Mesangial cell (primary cell): ENCODE data around the gene BGLAP. TPM values are rescaled to one million over a fixed set of nuclear protein-coding genes. Genes with fewer than 3 reads are reported as not detected.

ENCODE experiments used
- total RNA-seq: library from RNA; depleted of rRNA; stranded (reverse); fragments of >200 nt; gene quantifications from 2 replicates; pipeline ENCODE4 v1.2.3, GENCODE V29; 2015

The BGLAP gene
- total RNA-seq, result 0.51 TPM in 1 of 2 replicates, not detected in the other

DNA sequence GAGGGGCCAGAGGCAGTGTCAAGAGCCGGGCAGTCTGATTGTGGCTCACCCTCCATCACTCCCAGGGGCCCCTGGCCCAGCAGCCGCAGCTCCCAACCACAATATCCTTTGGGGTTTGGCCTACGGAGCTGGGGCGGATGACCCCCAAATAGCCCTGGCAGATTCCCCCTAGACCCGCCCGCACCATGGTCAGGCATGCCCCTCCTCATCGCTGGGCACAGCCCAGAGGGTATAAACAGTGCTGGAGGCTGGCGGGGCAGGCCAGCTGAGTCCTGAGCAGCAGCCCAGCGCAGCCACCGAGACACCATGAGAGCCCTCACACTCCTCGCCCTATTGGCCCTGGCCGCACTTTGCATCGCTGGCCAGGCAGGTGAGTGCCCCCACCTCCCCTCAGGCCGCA lies at the start of gene BGLAP:
BGLAP (plus strand) TSS at position 259 of the 400 bp plus-strand sequence; CDS start at position 307, 48 bp downstream.

DNA sequence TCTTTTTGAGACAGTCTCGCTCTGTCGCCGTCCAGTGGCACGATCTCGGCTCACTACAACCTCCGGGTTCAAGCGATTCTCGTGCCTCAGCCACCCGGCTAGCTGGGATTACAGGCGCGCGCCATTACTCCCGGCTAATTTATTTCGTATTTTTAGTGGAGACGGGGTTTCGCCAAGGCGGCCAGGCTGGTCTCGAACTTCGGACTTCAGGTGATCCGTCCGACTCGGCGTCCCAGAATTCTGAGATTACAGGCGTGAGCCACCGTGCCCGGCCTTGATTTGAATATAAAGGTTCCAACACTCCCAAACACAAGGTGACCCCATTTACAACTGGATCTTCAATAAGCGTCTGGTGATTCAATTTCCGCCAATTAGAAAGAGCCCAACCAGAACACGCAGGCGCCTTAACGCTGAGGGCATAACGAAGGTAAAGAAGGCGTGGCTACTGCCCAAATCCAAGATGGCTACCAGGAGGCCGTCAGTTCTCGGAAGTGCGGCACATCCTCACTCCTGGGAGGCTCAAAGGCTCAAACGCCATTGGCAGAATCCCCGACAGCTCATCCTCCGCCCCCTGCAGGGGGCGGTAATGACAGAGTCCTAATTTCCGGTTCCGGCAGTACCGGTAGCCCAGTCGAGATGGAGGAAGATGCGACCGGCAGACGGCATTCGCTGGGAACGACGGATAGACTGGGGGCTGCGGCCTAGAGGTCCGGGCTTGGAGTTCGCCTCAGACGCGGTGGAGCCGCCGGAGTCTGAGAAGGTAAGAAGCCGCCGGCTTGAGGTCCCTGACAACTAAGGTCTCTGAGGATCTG lies 48.3 kb upstream of the BGLAP start, which contains the start of gene SLC25A44:
SLC25A44 (plus strand) TSS at position 617 of the 812 bp plus-strand sequence. CDS start 5,744 bp downstream, outside the sequence.

DNA sequence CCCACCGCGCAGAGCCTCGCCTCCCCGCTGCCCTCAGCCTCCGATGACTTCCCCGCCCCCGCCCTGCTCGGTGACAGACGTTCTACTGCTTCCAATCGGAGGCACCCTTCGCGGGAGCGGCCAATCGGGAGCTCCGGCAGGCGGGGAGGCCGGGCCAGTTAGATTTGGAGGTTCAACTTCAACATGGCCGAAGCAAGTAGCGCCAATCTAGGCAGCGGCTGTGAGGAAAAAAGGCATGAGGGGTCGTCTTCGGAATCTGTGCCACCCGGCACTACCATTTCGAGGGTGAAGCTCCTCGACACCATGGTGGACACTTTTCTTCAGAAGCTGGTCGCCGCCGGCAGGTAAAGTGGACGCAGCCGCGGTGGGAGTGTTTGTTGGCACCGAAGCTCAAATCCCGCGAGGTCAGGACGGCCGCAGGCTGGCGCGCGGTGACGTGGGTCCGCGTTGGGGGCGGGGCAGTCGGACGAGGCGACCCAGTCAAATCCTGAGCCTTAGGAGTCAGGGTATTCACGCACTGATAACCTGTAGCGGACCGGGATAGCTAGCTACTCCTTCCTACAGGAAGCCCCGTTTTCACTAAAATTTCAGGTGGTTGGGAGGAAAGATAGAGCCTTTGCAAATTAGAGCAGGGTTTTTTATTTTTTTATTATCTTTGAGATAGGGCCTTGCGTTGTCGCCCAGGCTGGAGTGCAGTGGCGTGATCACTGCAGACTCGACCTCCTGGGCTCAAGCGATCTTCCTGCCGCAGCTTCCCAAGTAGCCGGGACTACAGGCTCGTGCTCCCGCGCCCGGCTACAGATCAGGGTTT lies 28.9 kb upstream of the BGLAP start, which contains the start of gene PMF1:
PMF1 (plus strand) TSS at position 175 of the 811 bp plus-strand sequence; CDS start at position 184, 9 bp downstream.

DNA sequence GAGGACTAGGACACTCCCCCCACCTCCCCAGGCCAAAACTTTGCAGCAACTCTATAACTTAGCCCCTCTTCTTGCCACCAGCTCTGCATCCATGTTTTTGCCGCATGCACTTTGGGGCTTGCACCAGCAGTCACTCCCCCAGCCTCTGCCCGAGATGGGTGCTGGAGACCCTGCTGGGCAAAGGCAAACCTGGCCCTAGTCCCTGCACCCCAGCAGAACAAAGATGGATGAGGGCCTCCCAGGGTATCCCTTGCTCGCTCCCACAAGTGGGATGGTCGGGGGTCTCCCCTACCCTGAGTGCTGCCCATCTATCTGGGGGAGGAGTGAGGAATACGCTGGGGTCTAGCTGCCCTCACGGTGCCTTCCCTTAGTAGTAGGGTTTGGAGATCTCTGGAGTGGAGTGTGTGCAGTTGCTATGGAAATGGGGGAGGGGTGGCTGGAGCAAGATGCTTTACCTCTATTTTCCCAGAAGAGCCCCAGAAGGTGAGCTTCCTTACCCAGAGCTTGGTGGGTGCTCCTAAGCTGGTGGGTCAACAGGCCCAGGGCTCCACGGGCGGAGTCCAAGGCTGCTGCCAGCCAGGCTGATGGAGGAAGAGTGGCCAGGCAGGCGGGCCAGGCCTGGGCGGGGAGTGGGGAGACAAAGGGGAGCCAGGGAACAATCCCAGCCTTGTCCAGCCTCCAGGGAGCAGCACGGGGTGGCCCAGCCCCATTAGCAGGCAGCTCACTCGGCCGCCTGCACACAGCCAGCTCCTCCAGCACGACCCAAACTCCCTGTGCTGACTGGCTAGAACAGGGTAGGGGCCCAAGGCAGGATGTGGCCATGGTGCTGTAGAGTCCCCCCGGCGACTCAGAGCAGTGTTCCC lies 5.7 kb downstream of the BGLAP start, which contains the start of gene PAQR6:
PAQR6 (minus strand) TSS at position 597 of the 863 bp plus-strand sequence. CDS start 1,325 bp downstream, outside the sequence.

DNA sequence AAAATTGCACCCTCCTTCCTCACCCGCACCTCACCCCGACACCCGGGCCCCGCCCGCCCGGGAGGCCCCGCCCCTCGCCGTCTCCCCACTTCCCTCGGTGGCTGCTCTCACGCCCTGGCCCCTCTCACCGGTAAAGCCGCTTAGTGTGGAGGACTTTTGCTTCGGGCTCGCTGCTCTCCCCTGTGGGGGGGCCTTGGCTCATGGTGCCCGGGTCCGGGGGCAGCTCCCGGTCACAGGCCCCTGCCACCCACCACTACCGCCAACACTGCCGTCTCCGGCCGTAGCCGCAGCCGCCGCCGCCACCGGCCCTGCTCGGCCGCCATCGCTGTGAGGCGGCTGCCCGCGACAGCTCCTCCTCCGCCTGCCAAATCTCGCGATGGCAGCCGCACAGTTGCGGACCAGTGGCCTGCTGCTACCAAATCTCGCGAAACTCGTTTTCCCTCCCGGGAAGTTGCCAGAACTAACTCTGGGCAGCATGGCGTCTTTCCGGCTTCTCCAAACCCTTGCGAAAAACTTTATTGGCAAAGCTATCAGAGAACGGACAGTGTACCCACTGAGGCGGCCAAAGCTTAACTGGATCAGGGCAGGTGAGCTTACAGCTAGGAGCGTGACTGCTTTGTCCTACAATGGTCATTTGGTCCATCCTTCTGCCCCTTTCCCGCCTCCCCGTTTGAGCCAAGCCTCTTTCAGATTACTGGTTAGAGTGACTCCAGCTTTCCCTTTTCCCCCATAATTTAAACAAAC lies 40.7 kb downstream of the BGLAP start, which contains the start of gene SMG5:
SMG5 (minus strand) TSS at position 347 of the 744 bp plus-strand sequence; CDS start at position 202, 145 bp downstream.

DNA sequence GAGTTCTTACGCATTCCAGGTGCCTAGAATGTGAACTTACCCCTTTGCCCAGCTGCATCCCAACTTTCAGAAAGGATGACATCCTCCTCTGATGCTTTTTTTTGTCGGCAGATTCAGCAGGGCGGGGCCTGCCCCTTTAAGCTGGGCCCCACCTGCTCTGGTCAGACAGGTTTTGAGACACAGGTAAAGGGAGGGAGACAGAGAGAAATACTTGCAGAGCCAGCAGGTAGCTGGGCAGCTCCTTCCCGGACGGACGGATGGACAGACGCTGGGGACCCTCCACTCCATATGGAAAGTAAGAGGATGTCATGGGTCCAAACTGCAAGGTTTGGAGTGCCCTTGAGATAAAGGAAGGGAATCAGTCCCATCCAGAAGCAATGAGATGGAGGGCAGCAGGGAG lies 42.1 kb downstream of the BGLAP start, which contains the start of gene TMEM79:
TMEM79 (plus strand) TSS at position 214 of the 400 bp plus-strand sequence. CDS start 902 bp downstream, outside the sequence.

Other genes with a start within 250 kb of the BGLAP start
- 604 TPM in 2 replicates for gene SSR2, start 221.2 kb upstream of the BGLAP start, total RNA-seq
- gene UBQLN4, start 188.4 kb upstream of the BGLAP start, total RNA-seq, result 22.8 and 27.9 TPM in 2 replicates
- 79.5 and 116 TPM in 2 replicates for gene LAMTOR2, start 187.4 kb upstream of the BGLAP start, total RNA-seq
- gene RAB25, start 181.0 kb upstream of the BGLAP start, total RNA-seq, result 0.89 and 1.3 TPM in 2 replicates
- gene MEX3A, start 159.7 kb upstream of the BGLAP start, total RNA-seq, result 15.6 and 23.7 TPM in 2 replicates
- 315 and 512 TPM in 2 replicates for gene LMNA, start 127.5 kb upstream of the BGLAP start, total RNA-seq
- 0.49 and 2.4 TPM in 2 replicates for gene SEMA4A, start 88.6 kb upstream of the BGLAP start, total RNA-seq
- 15.2 and 17.6 TPM in 2 replicates for gene SLC25A44, start 48.1 kb upstream of the BGLAP start, total RNA-seq
- 70.9 and 77.5 TPM in 2 replicates for gene PMF1, start 29.2 kb upstream of the BGLAP start, total RNA-seq
- gene PAQR6, start 5.9 kb downstream of the BGLAP start, total RNA-seq, result 0.49 and 1.0 TPM in 2 replicates
- gene SMG5, start 40.6 kb downstream of the BGLAP start, total RNA-seq, result 54.9 and 59.6 TPM in 2 replicates
- 1.8 and 2.0 TPM in 2 replicates for gene TMEM79, start 42.1 kb downstream of the BGLAP start, total RNA-seq
- gene GLMP, start 53.5 kb downstream of the BGLAP start, total RNA-seq, result 76.4 and 179 TPM in 2 replicates
- not detected in 2 replicates for gene VHLL, start 57.1 kb downstream of the BGLAP start, total RNA-seq
- gene CCT3, start 96.1 kb downstream of the BGLAP start, total RNA-seq, result 315 and 547 TPM in 2 replicates
- 0.76 TPM in 1 of 2 replicates, not detected in the other for gene TSACC, start 96.3 kb downstream of the BGLAP start, total RNA-seq
- gene RHBG, start 127.0 kb downstream of the BGLAP start, total RNA-seq, result not detected in 2 replicates